HK-2 (cell line): ENCODE data around the gene LRRC17.
"Not testable (repeated sequence)": the region's sequence is repeated elsewhere in the genome, so short reads cannot be mapped to it uniquely, and the experiment has no call there.

Experiments used
- DNase-seq: peaks from one replicate; pipeline ENCODE4 v3.0.0-alpha.2; 2018; ENCODE audit not compliant: unreplicated experiment

The LRRC17 gene

DNA sequence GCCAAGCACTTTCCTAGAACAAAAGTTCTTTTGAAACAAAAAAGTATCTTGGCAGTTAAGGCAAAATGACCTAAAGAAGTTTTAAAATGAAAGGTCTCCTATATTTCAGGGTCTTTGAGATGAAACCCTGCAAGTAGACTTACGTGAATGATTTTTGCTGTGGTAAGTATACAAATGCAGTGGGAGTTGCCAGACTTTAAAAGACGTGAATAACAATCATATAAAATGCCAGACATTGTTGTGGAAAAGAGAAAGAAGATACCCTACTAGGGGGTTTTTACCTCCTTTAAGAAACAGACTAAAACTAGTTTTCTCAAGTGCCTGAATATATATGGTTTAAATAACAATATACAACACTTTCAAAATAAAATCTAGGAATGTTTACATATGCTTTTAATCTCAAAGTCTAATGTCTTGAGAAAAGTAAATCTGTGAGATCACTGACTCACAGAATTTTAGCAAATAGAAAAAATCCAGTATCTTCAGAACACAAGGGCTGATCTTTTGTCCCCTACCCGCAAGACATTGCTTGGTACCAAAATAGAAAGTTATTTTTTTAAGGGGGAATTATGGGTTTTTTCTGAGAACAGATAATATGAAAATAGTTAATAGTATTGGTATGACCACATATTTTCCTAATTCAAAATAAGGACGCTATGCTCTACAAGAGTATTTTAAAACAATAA lies 29.5 kb downstream of the LRRC17 start:
- DNase-seq: no peak

DNA sequence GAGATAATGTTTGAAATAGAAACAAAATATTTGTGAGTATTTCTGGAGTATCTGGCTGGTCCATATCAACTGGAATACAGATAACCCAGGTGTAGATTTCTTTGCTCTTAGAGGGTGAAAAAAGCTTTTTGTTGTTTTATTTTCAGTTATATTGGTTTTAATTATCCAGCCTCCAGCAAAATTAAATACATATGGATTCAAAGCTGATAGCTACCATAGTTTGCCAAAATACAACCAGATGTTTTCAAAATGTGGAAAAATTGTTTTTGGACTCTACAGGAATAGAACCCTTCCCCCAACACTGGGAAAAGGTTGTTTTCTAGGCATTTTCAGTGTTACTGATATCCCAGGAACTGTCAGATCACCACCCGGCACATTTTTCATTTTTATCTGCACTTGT lies 30.1 kb downstream of the LRRC17 start:
- DNase-seq: no peak

DNA sequence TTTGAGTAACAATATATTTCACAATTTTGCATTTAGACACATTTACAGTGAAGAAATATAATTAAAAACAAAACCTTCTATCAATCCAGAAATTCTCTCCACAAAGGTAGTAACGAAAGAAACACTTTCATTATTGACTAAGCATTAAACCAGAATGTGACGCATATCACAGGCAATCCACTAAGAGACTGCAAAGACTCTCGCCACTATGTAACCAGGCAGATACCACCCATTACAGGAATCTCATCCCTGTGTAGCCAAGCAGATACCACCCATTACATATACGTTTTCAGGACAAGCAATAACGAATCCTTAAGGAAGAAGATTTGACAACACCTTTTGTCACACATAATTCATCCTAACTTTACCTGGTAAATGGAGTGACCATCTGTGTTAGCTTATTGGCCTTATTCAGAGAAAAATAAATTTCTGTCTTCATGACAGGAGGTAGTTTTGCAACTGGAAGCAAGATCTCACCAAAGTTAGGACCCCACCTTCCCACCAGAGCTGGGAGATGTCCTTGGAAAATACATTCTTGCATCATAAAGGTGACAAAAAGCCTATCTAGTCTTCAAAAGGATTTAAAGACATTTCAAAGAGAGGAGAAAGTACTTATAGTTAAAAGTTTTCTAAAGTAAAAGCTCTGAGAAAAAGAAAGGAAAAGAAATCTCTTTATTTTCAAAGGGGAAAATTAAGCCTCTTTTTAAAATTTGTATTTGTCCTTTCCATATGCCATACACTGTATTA lies 30.8 kb downstream of the LRRC17 start:
- no peak for DNase-seq

DNA sequence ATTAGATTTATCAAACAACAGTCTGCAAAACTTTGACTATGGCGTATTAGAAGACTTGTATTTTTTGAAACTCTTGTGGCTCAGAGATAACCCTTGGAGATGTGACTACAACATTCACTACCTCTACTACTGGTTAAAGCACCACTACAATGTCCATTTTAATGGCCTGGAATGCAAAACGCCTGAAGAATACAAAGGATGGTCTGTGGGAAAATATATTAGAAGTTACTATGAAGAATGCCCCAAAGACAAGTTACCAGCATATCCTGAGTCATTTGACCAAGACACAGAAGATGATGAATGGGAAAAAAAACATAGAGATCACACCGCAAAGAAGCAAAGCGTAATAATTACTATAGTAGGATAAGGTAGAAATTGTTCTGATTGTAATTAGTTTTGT lies 31.4 kb downstream of the LRRC17 start:
- no peak for DNase-seq

DNA sequence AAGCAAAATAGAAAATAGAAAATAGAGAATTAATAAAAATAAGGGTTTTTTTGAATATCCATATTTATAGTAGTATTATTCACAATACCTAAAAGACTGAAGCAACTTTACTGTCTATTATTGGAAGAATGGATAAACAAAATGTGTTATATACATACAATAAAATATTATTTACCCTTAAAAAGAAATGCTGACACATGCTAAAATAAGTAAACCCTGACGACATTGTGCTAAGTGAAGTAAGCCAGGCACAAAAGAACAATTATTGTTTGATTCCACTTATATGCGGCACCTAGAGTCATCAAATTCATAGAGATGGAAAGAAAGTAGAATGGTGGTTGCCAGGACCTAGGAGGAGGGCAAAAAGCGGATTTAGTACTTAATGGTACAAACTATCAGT lies 39.0 kb downstream of the LRRC17 start:
- no peak for DNase-seq

DNA sequence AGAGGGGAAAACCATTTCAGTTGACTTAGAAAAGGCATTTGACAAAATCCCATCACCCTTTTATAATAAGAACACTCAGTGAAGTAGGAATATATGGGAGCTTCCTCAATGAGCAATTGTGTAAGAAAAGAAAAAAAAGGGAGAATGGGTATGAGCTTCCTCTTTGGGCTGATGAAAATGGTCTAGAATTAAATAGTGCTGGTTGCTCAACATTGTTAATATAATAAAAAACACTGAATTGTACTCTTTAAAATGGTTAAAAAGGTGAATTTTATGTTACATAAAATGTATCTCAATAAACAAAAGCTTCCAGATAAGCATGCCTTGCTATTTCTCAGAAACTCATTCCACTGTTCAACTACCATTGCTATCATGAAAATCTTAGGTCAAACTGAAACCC lies 40.6 kb downstream of the LRRC17 start:
- no peak for DNase-seq

DNA sequence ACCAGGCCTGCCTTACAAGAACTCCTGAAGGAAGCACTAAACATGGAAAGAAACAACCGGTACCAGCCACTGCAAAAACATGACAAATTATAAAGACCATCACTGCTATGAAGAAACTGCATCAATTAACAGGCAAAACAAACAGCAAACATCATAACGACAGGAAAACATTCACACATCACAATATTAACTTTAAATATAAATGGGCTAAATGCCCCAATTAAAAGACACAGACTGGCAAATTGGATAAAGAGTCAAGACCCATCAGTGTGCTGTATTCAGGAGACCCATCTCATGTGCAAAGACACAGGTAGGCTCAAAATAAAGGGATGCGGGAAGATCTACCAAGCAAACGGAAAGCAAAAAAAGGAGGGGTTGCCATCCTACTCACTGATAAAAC lies 41.6 kb downstream of the LRRC17 start:
- DNase-seq: not testable (repeated sequence)

DNA sequence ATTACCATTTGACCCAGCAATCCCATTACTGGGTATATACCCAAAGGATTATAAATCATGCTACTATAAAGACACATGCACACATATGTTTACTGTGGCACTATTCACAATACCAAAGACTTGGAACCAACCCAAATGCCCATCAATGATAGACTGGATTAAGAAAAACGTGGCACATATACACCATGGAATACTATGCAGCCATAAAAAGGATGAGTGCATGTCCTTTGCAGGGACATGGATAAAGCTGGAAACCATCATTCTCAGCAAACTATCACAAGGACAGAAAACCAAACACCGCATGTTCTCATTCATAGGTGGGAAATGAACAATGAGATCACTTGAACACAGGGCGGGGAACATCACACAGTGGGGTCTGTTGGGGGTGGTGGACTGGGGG lies 45.2 kb downstream of the LRRC17 start:
- DNase-seq: not testable (repeated sequence)

DNA sequence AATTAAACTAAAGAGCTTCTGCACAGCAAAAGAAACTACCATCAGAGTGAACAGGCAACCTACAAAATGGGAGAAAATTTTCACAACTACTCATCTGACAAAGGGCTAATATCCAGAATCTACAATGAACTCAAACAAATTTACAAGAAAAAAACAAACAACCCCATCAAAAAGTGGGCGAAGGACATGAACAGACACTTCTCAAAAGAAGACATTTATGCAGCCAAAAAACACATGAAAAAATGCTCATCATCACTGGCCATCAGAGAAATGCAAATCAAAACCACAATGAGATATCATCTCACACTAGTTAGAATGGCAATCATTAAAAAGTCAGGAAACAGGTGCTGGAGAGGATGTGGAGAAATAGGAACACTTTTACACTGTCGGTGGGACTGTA lies 49.2 kb downstream of the LRRC17 start:
- not testable (repeated sequence) for DNase-seq

DNA sequence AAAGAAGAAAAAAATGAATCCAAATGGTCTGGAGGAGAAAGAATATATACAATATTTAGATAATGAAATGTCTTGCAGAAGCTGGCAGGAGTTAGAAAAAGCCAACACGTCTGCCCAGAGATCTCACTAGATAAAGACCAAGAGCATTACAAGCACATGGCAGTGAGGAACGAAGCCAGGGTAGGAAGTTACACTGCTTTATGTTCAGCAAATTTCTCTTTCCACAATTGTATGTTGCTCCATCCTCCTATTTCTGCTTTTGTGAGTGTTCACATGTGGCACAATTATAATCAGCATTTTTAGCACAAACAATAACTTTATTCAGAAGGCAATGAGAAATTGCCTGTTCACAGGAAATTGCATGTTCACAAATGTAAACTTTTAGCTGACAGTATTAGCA lies 53.7 kb downstream of the LRRC17 start:
- DNase-seq: no peak

DNA sequence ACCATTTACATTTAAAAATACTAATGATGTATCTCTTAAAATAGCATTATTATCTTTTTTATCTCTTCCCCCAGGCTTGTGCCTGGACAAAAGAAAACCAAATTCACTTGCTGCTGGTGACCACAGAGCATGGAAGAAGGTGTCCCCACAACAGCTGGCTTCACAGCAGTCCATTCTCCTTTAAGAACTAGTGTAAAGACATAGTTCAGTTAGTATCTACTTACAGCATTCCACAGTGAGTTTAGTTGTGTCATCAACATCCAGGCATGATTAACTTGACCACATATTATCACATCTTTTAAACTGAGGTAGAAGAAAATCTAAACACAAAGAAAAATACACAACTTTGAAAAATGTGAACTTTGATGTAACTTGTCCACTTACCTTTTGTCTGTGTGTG lies 55.0 kb downstream of the LRRC17 start:
- DNase-seq: no peak

DNA sequence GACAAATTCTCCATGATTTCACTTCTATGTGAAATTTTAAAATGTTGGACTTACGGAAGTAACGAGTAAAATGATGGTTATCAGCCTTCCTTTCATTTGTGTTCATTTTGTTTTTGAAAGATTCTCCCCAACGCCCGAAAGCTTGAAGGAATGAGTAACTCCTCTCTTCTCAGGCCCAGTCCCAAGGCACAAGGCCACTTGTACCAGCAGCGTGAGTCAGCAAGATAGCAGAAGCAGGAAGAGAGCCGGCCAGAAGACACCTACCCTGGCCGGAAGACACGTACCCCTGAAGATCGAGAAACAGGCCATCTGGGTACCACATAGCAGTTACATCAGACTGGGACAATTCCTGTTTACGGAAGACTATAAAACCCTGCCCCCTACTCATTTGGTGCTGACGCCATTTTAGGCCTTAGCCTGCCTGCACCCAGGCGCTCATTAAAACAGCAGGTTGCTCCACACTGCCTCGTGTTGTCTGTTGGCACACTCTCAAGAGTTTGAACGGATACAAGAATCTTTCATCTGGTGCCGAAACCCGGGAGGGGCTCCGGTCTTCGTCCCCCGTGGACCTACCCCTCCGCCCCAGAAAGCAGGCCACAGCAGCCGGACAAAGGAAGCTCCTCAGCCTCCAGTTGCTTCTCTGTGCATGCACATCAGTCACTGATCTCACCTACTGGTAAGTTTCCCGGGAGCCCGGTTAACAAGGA lies 60.4 kb downstream of the LRRC17 start:
- no peak for DNase-seq

DNA sequence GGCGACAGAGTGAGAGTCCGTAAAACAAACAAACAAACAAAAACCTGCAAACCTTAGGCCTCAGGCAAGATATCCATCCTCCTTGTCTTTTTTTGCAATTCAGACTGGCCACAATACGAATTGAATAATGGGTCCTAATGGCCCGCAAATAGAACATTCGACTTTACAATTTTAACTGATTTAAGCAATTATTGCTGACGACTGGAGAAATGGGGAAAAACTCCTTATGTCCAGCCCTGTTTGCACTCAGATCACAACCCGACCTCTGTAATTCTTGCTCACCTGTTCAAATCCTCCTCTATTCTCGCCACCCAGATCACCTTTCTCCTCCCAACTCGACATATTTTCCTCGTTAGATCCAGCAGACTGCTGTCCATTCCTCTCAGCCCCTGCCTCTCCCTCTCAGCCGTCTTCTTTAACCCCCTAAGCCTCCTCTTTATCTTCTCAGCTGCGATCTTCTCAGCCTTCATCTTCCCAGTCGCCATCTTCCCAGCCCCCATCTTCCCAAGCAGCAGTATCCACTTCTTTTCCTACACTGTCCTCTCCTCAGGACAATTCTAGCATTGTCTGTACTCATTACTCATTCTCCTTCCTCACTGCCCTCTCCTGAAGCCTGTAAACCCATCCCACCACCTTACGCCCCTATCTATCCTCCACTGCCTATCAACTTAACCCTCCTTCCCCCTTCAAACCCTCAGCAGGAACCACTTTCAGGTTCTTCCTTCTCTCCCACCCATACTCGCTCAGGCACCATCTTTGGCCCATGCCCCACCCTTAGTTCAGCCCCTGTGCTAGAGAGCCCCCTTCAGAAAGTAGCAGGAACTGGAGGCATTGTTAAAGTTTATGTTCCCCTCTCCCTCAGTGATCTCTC lies 61.8 kb downstream of the LRRC17 start:
- DNase-seq: no peak

DNA sequence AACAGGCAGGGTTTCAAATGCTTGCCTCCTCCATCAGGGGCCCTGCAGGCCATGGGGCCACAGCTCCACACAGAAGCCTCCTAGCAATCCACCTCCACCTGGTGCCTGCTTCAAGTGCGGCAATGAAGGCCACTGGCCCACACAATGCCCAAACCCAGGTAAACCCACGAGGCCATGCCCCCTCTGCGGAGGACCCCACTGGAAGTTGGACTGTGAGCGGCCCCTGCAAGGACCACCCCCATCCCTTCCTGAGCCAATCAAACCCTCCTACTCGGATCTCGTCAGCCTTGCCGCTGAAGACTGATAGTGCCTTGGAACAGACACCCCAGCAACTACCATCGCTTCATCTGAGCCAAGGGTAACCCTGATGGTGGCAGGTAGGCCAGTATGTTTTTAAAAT lies 63.1 kb downstream of the LRRC17 start:
- DNase-seq: no peak

DNA sequence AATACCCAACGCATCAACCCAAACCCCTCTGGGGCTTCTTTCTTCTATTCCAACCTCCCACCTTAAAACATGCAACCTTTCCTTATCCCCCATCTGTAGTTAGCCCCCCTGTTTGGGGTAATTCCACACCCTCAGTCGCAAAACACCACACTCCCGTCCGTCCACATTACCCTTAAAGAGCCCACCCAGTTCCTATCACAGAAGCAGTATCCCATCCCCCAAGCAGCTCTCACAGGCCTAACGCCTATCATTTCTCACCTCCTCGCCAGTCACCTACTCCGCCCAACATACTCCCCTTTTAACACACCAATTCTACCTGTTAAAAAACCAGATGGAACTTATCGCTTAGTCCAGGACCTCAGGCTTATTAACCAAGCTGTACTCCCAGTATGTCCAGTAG lies 63.7 kb downstream of the LRRC17 start:
- no peak for DNase-seq

DNA sequence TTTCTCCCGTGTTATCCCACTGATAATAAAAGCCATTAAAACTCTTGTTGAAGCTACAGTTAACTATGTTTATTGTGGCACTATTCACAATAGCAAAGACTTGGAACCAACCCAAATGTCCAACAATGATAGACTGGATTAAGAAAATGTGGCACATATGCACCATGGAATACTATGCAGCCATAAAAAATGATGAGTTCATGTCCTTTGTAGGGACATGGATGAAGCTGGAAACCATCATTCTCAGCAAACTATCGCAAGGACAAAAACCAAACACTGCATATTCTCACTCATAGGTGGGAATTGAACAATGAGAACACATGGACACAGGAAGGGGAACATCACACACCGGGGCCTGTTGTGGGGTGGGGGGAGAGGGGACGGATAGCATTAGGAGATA lies 64.8 kb downstream of the LRRC17 start:
- not testable (repeated sequence) for DNase-seq

DNA sequence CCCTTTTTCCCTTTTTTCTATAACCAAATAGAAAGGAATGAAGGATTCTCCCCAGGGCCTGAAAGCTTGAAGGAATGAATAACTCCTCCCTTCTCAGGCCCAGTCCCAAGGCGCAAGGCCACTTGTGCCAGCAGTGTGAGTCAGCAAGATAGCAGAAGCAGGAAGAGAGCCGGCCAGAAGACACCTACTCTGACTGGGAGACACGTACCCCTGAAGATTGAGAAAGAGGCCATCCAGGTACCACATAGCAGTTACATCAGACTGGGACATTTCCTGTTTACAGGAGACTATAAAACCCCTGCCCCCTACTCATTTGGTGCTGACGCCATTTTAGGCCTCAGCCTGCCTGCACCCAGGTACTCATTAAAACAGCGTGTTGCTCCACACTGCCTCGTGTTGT lies 65.5 kb downstream of the LRRC17 start:
- DNase-seq: peak; percentile 34

DNA sequence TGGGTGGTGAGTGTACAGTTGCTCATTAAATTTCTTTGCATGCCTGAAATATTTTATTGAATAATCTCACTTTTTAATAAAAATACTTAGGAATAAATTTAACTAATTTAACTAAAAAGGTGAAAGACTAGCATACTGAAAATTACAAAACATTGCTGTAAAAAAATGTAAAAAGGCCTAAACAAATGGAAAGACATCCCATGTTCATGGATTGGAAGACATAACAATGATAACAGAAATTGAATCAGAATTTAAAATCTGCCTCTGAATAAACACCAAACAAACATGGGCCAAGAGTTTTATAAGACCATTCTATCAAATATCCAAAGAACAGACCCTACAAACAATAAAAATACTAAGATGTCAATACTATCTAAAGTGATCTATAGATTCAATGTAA lies 66.9 kb downstream of the LRRC17 start:
- no peak for DNase-seq

DNA sequence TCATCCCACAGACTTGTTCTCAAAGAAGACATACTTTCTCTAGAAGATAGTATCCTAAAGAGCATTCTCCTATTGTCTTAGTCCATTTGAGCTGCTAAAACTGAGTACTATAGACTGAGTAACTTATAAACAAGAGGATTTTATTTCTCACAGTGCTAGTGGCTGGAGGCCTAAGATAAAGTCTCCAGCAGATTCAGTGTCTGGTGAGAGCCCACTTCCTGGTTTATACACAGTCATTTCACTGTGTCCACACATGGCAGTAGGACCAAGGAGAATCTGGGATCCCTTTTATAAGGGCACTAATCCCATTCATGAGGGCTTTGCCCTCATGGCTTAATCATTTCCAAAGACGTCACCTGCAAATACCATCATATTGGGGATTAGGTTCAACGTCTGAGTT lies 68.7 kb downstream of the LRRC17 start:
- no peak for DNase-seq

DNA sequence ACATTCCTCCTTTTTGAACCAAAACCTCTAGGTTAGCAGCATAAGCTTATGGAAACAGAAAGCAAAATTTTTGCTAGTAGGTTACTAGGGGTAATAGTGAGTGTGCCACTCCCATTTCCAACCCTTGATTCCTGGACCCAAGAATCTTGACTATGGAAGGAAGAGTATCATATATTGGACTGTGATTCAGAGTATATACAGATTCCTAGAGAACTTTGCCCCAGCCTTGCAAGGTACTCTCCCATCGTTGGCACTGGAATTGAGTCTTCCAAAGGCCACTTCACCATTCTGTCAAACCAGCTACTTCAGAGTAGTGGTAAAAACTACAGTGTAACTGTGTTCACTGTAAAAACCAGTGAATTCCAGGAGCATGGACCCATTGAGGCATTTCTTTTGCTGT lies 69.4 kb downstream of the LRRC17 start:
- no peak for DNase-seq

DNA sequence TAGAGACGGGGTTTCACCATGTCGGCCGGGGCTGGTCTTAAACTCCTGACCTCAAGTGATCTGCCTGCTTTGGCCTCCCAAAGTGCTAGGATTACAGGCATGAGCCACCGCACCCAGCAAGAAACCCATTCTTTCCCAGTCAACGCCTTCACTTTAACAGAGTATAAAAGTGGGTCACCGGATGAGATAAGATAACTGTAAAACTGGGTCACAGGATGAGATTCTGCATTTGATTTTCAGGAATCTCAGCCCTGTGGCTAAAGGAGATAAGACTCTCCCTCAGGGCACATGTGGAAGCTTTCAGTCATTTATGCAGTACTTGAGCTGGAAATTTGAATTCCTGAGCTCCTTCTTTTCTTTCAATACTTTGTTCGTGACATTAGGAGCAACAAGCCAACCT lies 70.8 kb downstream of the LRRC17 start:
- DNase-seq: no peak

DNA sequence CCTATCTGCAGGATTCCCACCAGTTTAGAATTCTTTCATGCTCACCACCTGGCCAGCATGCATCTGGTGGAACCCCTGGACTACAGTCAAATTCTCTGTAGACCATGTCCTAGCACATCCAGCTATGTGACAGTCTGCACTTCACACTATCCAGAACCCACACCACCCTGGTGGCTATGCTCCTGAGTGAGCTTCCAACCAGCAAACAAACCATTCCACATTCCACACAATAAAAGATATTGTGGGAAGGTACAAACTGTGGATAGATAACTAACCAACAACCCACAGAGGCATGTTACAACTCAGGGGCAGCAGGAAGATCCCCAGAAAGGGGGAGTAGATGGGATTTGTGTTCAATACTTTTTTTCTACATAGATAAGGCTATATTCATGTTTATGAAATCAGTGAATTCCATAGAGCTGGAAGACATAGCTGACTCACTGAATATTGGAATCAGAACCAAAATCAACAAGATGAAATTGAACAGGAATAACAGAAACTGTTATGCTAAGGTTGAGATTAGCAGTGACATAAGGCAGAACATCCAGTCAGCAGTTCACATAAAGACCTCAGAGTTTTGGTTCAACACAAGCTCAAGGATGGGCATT lies 72.5 kb downstream of the LRRC17 start:
- no peak for DNase-seq
